CD4-positive, alpha-beta T cell treated with Interleukin-6 for 4 hours (primary cell): ENCODE results near the gene OBSL1.
A peak's percentile ranks its signal among the peaks of the same experiment; 100 is the strongest.

Experiments
- DNase-seq: peaks from one replicate; pipeline ENCODE4 v3.0.0-alpha.2; 2020; ENCODE audit warnings: mixed read lengths

OBSL1 gene

DNA sequence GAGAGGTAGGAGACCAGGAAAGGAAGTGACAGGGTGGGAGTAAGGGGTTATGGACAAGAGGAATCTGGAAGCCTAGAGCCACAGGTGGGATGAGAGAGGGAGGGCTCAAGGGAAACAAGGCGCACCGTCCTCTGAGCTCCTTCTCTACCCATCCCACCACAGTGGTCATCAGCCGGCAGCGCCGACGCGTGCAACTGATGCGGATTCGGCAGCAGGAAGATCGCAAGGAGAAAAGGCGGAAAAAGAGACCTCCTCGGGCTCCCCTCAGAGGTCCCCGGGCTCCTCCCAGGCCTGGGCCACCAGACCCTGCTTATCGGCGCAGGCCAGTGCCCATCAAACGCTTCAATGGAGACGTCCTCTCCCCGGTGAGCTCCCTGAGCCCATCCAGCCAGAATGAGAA is 22.3 kb downstream of the OBSL1 start:
- no peak for DNase-seq

DNA sequence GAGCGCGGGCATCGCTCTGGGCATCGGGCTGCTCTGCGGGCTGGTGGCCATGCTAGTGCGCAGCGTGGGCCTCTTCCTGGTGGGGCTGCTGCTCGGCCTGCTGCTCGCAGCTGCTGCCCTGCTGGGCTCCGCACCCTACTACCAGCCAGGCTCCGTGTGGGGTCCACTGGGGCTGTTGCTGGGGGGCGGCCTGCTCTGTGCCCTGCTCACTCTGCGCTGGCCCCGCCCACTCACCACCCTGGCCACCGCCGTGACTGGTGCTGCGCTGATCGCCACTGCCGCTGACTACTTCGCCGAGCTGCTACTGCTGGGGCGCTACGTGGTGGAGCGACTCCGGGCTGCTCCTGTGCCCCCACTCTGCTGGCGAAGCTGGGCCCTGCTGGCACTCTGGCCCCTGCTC is 23.7 kb downstream of the OBSL1 start:
- DNase-seq, result no peak

DNA sequence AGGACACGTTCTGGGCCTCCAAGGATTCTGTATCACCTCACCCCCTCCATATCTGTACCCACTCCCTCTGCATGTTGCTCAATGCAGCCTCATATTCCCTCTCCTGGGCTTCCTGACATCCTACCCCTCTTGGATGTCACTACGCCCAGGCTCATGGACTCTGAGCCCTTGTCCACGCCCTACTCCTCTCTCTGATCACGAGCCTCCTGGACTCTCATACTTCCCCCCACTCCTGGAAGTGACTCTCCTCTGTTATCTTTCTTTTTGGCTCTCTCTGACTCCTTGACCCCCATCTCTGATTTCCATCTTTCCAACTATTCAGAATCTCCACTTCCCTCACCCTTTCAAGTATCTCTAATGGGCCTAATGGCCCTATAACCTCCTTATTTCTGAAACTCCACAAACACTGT is 25.4 kb downstream of the OBSL1 start:
- no peak for DNase-seq

DNA sequence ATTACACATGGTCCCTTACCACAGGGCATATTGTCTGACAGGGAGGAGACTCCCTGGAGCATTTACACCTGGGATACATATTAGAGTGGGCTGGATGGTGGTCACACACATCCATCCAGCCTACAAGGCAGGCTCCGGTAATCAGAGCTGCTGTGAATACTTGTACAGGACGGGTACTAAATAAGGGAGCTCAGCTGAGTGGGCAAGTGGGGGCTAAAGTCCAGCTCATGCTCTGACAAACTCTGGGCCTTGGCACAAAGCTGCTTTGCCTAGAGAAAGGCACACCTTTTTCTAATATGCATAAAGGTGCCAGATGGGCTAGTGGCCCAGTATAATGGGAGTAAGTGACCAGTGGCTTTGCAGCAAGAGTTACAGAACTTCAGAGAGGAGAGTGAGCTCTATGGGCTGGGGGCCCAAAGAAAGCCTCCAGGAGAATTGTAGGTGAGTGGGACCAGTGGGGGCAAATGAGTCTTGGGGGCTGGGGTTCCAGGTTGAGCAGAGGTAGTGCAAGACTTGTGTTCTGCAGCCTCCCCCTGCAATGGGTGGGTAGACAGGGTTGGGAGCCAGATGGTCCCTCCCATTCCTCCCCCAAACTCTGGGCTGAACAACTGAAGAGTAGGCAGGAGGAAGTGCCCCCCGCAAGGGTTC is 25.9 kb downstream of the OBSL1 start:
- no peak for DNase-seq

DNA sequence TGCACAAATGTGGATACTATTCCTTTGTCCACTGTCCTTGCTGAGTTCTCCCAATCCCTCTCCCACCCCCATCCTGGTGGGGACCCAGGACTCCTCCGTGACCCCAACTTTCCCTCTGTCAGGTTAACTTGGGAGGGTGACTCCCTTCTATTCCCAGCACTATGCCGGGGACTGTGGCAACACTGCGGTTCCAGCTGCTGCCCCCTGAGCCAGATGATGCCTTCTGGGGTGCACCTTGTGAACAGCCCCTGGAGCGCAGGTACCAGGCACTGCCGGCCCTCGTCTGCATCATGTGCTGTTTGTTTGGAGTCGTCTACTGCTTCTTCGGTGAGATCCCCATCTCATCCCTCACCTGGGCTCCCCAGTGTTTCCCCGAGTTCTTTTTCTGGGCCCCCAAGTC is 26.8 kb downstream of the OBSL1 start:
- DNase-seq, result no peak

DNA sequence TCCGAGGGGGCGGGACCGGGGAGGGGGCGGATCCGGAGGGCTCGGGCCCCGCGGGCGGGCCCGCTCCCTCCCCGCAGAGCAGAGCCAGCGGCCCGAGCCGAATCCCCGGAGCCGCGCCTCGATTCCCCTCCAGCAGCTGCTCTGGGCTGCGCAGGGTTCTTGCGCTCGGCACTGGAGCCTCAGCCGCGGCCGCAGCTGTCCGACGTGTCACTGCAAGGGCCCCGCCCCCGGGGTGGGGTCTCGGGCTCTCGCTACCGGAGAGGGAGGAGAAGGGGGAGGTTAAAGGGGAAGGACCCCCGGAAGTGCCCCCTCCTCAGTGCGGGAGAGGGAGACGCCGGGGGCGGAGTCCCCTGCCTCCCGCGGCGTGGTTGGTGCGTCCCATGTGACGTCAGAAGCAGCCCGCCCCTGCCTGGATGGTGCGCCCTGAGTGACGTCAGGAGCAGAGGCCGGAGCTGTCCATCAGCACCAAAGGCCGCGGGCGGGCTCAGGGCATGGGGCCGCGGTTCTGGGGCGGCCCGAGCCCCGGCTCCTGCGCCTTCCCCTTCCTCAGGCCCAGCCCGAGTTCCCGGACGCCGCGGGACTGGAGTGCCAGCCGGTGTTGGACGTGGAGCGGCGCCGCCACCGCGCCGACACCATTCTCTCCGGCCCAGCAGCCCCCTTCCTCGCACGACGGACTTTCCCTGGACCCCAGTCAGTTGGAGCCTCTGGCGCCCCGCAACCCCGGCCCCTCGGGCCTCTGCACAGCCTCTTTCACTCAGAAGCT is 27.6 kb downstream of the OBSL1 start, which contains the start of the genes CHPF and TMEM198:
TSS of gene CHPF (minus strand) at position 214 of the 763 bp plus-strand sequence. CDS start 271 bp downstream, outside the sequence.
TSS of gene TMEM198 (plus strand) at position 433 of the 763 bp plus-strand sequence. CDS start 700 bp downstream, outside the sequence.
- DNase-seq, result peak; percentile 97

DNA sequence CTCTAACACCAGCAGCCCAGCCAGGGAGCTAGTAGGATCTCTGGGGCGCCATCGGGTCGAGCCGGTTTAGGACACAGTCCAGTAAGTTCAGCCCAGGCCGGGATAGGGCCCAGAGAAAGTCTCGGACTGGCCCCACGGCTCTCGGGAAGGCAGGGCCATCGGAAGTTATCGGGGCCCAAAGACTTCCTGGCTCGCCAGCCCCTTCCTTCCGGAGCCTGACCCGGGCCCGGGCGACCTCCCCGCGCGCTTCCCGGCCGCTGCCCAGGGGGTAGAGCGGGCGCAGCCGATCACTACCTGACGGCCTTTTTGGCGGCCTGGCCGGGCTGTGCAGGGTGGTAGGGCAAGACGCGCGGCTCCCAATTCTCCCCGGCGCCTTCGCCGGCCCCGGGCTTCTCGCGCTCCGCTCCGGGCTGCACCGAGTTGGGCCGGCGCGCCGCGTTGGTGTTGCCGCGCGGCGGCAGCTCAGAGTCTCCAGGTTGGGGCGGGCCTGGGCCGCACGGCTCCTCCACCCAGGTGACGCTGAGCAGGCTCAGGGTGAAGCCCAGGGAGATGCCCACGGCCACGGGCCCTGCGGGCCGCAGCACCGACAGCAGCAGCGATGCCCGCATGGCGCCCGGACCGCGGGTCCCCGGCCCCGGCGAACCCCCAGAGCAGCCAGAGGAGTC is 28.3 kb downstream of the OBSL1 start:
- no peak for DNase-seq

DNA sequence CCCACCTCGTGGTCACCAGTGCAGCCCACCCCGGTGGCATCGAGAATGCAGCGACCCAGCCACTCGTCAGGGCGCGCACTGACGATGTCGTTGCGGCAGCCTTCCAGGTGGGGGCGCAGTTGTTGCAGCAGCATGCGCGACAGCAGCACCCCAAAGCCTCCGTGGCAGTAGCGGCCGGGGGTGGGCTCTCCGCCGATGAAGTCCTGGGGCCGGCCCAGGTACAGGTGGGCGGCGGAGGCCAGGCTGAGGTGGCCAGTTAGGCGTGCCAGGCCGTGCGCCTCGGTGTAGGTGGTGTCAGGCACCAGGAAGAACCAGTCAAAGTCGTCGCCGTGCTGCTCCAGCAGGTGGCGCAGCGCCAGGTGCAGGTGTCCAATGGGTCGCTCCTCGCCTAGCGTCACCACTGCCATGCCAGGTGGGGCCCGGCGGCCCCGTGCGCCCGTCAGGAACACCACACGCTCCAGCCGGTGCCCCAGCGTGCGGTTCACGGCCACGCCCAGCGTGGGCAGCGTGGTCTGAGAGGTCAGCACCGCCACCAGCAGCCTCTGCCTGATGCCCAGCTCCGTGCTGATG is 29.6 kb downstream of the OBSL1 start:
- peak; percentile 90 for DNase-seq

DNA sequence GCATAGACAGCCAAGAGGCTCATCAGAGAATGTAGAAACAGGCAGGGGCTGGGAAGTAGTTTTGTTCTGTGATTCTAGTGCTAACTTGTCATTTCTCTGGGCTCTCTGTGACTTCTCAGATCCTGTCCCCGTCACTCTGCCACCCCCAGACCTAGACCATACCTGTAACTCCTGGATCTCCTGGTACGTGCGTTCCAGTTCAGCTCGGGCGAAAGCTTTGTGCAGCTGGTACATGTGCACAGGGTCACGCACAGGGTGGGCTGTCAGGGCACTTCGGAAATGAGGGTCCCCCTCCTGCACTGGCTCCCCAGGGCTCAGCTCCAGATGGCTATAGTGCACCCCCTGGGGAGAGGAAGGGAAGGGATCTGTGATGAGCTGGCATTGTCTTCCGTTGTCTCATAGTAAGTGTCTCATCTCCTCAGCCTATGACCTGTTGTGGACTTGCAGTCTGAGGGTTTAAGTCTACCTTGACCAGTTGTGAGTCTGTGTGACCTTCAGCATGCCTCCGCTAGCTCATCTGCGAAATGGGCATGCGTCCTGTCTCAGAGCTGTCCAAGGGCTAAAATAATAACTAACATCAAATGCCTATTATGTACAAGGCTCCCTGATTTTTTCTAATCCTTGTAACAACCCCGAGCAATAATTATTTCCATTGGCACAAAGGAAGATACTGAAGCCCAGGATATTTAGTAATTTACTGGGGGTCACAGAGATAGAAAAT is 30.4 kb downstream of the OBSL1 start:
- DNase-seq, result no peak

DNA sequence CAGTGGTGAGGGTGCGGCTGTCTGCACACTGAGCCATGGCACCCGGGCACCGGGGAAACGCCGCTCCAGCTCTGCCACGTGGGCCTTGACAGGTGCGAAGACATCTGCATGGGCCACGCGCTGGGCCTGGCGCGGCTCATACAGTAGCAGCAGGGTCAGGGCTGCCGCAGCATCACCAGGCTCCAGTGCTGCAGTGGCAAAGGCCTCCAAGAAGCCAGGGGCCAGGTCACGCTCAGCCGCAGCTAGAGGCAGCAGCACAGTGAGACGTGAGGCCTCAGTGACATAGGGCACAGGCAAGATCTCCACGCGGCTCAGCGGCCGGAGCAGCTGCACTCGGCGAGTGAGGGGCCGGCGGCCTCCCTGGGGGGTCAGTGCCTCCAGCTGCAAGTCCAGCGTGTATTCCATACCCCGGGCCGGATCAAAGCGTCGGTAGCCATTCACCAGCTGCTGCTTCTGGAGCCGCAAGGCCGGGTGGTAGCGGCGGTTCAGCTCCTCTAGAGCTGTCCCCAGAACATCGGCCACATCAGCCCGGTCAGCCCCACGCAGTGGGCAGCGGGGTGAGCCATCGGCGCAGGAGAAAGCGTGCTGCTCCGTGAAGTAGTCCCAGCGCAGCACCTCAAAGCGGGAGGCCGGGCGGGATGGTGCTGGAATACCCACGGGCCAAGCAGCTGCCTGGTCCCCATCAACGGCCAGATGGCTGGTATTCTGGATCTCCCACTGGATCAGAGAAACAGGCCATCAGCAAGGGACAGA is 31.2 kb downstream of the OBSL1 start:
- DNase-seq, result no peak

DNA sequence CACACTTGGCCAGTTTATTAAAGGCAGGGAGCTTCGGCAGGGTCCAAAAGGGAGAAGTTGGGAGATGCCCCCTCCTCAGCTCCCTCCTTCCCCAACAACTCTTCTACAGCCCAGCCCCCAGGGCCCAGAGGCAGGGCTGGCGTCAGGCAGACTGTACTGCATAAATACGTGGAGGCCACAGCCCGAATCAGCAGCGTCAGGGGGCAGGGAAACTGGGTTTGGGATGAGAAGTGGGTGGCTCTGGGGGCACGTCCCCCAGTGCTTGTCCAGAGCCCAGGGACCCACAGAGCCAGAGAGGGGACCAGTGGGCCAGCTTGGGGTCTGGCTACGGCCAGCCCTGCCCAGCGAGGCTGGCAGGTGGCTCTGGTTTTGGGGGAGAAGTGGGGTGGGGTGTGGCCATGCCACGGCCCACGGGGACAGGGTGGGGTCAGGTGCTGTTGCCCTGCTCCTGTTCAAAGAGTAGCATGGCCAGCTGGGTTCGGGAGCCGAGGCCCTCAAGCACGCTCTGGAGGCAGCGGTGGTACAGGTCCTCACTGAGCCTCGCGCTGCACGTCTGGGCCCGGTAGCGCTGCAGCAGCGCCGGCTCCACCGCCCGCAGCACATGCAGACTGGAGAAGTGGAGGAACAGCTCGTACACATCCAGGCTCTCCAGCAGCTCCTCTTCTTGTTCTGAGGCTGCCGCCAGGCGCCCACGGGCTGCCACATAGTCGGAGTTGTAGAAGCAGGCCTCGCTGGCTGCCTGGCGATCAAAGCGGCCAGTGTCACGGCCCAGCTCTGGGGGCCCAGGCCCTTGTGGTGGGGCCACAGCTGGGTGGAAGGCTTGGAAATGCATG is 32.2 kb downstream of the OBSL1 start:
- no peak for DNase-seq

DNA sequence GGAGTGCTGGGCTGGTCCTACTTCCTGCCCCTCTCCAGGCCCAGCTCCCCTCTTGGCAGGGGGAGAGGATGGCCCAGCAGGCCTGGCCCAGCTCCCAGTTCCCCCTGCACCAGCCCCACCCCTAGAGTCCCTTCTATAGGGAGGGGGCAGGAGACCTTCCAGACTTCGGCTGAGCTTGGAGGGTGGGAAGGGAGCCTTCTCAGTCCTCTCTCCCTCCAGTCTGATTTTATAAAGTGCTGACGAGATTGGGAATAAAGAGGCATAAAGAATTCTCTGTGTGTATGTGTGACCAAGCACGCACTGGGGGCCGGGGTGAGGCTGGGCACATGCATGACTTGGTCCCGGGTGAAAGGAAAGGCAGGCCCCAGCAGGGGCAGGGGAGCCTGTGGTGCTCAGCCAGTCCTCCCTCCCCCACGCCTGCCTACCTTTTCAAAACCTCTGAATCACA is 32.8 kb downstream of the OBSL1 start:
- DNase-seq, result no peak

DNA sequence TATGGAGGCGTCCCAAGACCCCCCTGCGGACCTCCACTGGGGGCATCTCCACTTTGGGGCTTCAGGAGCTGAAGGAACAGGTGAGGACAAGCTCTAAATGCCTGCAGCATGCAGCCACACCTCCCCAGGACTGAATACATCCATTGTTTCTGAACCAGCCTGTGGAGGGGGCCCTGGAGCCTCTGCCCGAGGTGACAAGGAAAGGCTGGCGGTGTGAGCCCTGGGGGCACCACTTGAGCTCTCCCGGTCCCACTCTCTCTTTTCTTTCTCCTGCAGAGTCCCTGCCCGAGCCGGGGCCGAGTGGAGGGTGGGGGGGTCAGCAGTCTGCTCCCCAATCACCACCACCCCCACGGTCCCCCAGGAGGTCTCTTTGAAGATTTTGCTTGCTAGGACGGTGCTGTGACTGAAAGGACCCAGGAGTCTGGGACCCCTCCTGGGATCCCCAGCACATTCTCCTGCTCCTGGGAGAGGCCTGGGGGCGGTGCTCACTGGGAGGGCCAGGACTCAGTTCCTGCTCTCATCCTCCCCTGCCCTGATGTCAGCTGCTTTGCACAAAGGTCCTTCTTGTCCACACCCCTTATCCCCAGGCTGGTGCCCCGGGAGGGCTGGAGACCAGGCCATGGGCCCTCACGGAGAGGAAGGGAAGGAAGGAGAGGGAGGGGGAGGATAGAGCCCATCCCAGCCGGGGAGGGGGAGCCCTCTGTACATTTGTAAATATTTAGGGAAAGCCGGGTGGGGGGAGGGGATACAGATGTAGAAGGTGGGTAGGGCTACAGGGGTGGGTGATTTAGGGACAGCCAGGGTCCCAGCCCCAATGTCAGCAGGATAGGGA is 33.5 kb downstream of the OBSL1 start:
- no peak for DNase-seq

DNA sequence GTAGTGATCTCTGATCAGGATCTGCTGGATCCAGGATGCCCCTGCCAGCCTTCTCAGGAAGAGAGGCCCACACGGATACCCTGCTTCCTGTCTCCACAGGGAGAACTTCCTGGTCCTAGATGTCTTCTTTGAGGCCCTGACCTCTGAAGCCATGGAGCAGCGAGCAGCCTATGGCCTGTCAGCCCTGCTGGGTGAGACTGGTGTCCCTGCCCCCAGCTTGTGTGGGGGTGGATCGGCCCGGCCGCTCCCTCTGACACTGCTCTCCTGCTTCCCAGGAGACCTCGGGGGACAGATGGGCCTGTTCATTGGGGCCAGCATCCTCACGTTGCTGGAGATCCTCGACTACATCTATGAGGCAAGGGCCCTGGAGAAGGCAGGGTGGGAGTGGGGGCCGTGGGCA is 34.4 kb downstream of the OBSL1 start:
- no peak for DNase-seq

DNA sequence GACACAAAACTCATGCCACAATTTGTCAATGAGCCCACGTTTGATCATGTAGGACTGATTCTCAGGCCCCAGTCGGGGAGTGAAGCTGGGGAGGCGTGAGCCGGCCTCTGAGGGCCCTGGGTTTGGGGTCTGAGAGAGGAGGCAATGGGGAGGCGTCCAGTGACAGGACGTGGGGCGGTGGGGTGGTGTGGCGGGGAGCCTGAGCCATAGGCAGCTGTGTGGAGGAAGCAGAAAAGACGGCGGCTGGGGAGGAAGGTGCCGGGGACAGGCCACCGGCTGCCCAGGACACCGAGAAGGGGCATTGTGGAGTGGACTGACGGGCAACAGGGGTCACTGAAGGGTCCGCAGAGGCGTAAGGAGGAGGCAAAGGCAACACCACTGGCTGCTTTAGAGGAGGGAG is 34.9 kb downstream of the OBSL1 start:
- no peak for DNase-seq

DNA sequence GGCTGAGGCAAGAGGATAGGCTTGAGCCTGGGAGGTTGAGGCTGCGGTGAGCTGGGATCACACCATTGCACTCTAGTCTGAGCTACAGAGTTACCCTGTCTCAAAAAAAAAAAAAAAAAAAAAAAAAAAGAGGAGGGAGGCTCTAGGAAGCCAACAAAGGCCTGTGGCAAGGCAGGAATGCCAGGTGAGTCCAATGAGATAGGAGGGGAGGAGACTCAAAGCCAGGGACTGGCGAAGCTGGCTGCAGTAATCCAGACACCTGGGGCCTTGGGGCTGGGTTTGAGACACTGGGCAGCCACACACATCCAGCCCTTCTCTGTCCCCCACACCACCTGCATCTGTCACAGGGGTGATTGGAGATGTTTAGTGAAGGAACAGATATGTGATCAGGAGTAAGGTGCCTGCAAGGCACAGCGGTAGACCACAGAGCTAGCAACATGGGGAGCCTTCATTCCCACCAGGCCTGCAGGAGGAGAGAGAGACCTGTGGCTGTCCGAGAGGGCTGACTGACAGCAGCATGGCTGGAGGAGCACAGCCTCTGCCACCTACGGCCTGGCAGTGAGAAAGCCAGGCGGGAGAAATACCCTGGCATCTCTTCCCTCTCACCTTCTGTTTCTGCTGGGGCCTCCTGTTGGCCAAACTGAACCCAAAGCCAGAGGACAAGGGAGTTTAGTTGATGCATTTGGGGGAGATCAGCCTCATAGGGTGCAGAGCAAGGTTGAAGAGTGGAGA is 37.2 kb downstream of the OBSL1 start:
- DNase-seq, result no peak

DNA sequence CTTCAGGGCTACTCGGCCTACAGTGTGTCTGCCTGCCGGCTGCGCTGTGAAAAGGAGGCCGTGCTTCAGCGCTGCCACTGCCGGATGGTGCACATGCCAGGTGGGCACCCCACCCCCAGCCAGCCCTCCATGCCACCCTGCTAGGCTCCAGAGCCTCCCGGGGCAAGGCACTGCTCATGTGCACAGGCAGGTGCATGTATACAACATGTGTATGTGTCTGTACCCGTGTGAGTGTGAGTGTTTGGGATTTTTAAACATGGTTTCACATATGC is 39.0 kb downstream of the OBSL1 start:
- no peak for DNase-seq

DNA sequence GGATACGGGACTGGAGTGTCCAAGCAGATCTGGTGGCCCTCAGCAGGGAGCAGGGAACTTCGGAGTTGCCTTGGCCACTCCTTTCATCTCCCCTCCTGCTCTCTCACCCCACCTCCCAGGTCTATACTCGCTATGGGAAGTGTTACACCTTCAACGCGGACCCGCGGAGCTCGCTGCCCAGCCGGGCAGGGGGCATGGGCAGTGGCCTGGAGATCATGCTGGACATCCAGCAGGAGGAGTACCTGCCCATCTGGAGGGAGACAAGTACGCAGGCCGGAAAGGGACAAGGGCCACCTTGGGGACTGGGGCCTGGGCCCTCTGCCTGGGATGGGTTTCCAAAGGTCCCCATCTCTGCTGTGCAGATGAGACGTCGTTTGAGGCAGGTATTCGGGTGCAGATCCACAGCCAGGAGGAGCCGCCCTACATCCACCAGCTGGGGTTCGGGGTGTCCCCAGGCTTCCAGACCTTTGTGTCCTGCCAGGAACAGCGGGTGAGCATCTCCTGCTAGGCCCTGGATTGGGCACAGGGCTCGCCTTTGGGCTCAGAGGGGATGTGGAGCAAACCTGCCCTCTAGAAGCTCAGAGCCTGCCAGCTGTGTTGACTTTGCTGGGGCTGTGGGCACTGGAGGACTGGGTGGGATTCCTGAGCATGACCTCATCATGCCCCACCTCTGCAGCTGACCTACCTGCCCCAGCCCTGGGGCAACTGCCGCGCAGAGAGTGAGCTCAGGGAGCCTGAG is 39.5 kb downstream of the OBSL1 start:
- no peak for DNase-seq
